ENCODE results near the gene STEAP1B.
"Not testable (repeated sequence)": the region's sequence is repeated elsewhere in the genome, so short reads cannot be mapped to it uniquely, and the experiment has no call there.

STEAP1B gene

GRCh38 chr7:22496296-22496888 is 3.6 kb downstream of the STEAP1B start:
- not testable (repeated sequence) for DNase-seq

- DNase-seq: not testable (repeated sequence)
Observed at GRCh38 chr7:22493160-22493925, 6.6 kb downstream of the STEAP1B start.

DNA sequence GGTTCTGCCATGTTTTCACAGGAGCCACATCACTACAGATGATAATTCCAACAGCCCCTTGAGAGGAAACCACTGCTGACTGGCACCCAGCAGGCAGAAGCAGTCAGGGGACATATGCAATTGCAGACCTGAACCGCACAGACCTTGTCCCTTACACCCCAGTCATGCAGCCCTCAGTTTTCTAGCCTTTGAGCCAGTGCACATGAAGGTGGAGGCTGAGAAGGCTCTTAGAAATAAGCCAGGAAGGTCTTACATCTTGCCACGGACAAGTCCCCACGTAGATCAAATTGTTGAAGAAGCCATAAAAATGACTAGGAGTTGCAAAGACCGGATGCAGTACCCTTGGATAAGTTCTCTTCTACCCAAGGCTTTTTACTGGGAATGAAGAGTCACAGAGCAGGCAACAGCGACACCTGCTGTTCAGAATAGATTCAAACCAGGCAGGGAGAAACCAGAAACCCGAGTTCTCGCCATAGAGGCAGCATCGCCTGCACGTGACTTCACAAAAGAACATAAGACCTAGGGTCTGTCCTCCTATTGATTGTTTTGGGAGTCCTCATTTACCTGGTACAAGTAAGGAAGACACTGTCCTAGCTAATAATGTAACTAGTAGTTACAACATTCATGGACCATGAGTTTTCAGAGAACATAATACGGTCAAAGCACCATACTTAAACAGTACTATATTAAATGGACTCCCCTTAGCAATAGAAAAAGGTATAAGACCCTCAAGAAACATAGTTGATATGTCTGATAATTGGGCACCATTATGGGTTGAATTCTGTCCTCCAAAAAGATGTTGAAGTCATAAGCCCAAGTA is 11.1 kb downstream of the STEAP1B start:
- DNase-seq: peak; percentile 34 to 47

DNA sequence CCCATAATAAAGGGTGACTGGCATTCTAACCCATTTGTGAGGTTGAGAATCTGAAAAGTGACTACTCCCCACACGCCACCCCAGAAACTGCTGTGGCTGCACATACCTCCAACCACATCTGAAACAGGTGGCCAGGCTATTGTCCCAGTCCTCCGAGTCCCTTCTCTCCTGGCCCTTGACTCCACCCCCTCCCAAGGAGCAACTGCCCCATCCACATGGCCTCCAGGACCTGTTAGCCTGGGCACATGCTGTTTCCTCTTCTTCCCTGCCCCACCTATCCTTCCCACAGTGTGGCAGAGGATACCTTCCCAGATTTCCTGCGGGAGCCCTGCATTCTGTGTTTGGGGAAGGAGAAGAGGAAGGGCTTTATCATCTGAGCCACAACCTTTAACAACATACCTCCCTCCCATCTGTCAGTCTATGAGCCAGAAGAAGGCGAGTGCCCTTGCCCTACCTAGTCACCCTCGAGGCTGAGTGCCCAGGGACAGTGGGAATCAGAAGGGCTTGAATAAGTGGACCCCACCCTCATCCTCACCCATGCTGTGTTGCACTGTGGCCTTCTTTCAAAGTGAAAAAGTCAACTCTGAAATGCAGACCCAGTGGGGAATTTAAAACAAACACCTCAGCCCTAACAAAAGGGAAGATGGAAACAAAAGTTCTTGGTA is 11.9 kb downstream of the STEAP1B start:
- DNase-seq: no peak

- DNase-seq: no peak
Observed at GRCh38 chr7:22486597-22486996, 13.4 kb downstream of the STEAP1B start.

DNA sequence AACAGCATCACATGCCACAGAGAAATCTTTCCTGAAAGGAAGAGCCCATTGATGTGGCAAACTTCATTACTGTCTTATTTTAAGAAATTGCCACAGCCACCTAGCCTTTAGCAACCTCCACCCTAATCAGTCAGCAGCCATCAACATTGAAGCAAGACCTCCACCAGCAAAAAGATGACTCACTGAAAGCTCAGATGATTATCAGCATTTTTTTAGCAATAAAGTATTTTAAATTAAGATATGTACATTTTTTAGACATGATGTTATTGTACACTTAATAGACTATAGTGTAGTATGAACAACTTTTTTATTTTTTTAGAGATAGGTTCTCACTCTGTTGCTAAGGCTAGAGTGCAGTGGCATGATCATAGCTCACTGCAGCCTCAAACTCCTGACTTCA is 14.8 kb downstream of the STEAP1B start:
- no peak for DNase-seq

GRCh38 chr7:22482503-22482902 is 17.5 kb downstream of the STEAP1B start:
- no peak for DNase-seq

- no peak for DNase-seq
Observed at GRCh38 chr7:22481726-22482125, 18.3 kb downstream of the STEAP1B start.

DNA sequence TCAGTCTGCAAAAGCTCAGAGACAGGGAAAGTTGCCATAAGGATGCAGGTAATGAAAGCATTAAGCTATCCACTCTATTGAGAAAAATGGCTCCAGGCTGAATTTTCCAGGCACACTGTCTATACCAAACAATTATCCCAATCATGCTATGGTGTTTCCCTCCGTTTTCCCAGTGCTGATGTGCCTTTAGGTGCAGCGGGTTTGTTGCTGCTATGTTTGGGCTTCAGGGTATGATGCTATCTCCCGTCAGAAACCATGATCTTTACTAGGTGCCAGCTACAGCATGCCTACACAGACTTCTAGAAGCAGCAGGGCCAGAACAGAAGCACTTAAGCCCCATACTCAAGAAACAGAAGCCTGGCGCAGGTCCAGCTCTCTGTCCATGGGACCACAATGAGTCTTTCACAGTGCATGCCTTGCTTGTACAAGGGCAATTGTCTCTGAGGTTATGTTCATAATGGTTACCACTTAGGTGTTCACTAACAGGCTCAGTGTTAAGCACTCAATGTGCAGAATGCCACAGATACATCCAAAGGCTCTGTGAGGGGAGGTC is 19.4 kb downstream of the STEAP1B start:
- no peak for DNase-seq

DNA sequence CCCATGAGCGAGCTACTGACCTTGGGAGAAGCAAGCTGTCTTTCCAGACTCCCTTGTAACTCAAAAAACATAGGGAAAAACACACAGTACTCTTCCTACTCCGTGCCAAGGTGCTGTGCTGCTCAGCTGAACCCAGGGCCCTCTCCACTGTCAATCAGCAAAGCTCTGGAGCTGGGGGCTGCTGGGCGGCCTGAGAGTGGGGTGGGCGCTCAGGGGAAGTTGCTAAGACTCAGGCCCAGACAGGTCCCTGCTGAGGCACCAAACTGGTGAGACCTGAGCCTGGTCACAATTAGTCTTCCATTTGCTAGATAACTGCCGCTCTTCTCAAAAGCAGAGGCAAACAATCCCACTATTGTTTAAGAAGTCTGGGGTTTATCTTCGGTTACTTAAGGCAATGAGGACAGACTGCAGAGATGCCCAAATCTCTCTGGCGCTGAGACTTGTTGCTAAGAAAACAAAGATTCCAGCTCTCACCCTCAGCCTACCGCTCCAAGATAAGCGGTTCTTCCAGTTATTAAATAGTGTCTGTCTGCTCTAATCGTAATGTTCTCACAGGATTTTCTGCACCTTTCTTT is 22.0 kb downstream of the STEAP1B start:
- no peak for DNase-seq

GRCh38 chr7:22477262-22477661 is 22.7 kb downstream of the STEAP1B start:
- DNase-seq: no peak

DNA sequence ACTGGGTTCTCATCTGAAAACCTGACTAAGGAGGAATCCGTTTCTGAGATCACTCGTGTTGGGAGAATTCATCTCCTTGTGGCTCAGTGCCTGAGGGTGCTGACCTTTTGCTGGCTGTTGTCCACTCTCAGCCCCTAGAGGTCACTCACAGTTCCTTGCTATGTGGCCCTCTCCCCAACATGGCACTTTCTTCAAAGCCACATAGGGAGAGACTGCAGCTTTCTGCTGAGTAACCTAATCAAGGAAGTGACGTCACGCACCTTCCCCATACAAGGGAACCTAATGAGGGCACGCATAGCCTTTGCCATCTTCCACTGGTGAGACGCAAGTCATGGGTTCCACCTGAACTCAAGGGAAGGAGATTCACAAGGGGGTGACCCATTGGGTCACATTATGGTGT is 23.2 kb downstream of the STEAP1B start:
- DNase-seq: no peak

- no peak for DNase-seq
Observed at GRCh38 chr7:22474645-22475044, 25.3 kb downstream of the STEAP1B start.

- no peak for DNase-seq
Observed at GRCh38 chr7:22470981-22471380, 29.0 kb downstream of the STEAP1B start.

- no peak for DNase-seq
Observed at GRCh38 chr7:22469371-22470143, 30.4 kb downstream of the STEAP1B start.

DNA sequence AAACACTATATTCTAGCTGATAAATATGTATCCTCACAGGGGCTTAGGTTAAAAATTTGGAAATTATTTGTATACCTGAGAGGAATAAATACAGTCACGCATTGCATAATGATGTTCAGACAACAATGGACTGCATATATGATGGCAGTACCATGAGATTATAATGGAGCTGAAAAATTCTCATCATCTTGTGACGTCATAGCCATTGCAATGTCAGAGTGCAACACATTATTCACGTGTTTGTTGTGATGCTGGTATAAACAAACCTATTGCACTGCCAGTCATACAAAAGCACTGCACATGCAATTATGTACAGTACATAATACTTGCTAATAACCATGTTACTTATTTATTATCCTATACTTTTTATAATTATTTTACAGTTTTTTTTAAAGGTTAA is 31.4 kb downstream of the STEAP1B start:
- DNase-seq: no peak

DNA sequence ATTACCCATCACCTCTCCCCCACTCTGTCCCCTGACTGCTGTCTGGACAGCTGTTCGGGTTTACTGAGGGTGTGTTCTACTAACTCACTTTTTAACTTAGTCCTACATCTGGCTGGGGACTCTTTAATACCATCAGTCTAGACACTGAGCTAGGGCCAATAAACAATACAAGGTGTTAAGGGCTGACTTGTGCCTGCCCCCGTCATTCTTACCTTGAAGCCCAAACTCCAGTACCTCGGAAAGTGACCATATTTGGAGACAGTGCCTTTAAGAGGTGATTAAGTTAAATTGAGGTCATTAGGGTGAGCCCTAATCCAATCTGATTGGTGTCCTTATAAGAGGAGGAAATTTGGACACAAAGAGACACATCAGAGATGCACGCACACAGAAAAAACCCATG is 35.7 kb downstream of the STEAP1B start:
- no peak for DNase-seq

GRCh38 chr7:22460363-22460988 is 39.5 kb downstream of the STEAP1B start:
- DNase-seq: no peak

GRCh38 chr7:22457471-22457870 is 42.5 kb downstream of the STEAP1B start:
- no peak for DNase-seq

GRCh38 chr7:22454446-22454845 is 45.5 kb downstream of the STEAP1B start:
- no peak for DNase-seq

GRCh38 chr7:22452960-22453558 is 46.9 kb downstream of the STEAP1B start:
- no peak for DNase-seq

All from stimulated activated CD4-positive, alpha-beta T cell treated with anti-CD3 and anti-CD28 coated beads, Interleukin-4, amount 100 ng/mL, for 4 hours (primary cell).